GM13976 (cell line): Measurements from ENCODE around the gene FBLN5.

Experiments used
- DNase-seq: peaks from one replicate; pipeline ENCODE4 v3.0.0; 2012; ENCODE audit warnings: low spot score
- in situ Hi-C: fragments of 300-500 bp; cut with MboI; formaldehyde crosslinking; loops from one replicate; pipeline ENCODE4 v1.12.0; 2022; ENCODE audit warnings: low sequenced_read_pairs, mixed read lengths, inconsistent platforms; ENCODE audit not compliant: unreplicated experiment
- TF ChIP-seq, protein P1 (sequence below): IDR thresholded peaks from 2 replicates; pipeline ENCODE4 v1.5.1; 2012; ENCODE audit warnings: borderline replicate concordance, mild to moderate bottlenecking; ENCODE audit not compliant: insufficient read depth; ENCODE audit errors: extremely low read depth, missing control alignments, control extremely low read depth

The FBLN5 gene

DNA sequence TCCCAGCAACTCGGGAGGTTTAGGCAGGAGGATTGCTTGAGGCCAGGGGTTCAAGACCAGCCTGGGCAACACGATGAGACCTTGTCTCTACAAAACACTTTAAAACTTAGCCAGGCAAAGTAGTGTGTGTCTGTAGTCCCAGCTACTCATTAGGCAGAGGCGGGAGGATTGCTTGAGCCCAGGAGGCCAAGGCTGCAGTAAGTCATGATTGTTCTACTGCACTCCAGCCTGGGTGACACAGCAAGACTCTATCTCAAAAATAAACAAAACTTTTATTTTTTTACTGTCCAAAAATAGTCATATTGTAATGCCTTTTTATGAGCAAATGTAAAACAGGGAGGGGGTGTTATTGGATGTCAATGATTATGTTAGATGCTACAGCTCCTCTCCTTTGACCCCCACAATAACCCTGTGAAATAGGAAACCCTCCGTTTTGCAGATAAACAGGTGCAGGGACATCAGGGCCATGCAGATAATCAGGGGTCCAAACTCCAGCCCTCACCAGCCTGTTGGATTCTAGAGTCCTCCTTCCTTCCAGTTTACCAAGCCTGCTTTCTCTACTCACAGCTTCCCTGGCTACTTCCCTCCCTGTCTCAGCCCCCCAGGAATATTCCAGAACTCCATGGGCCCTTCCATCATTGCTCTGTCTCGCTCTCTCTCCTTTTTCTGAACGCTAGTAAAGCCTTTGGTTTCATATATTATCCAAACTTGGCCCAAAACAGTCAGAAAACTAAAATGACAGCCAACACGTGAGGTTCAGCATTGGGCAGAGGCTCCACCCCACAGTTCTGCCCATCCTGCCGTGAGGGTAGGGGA, 5.9 kb upstream of the FBLN5 start:
- TF ChIP-seq, protein P1, sequence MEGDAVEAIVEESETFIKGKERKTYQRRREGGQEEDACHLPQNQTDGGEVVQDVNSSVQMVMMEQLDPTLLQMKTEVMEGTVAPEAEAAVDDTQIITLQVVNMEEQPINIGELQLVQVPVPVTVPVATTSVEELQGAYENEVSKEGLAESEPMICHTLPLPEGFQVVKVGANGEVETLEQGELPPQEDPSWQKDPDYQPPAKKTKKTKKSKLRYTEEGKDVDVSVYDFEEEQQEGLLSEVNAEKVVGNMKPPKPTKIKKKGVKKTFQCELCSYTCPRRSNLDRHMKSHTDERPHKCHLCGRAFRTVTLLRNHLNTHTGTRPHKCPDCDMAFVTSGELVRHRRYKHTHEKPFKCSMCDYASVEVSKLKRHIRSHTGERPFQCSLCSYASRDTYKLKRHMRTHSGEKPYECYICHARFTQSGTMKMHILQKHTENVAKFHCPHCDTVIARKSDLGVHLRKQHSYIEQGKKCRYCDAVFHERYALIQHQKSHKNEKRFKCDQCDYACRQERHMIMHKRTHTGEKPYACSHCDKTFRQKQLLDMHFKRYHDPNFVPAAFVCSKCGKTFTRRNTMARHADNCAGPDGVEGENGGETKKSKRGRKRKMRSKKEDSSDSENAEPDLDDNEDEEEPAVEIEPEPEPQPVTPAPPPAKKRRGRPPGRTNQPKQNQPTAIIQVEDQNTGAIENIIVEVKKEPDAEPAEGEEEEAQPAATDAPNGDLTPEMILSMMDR: no peak
- no peak for DNase-seq
- in situ Hi-C loops: no loop called here

DNA sequence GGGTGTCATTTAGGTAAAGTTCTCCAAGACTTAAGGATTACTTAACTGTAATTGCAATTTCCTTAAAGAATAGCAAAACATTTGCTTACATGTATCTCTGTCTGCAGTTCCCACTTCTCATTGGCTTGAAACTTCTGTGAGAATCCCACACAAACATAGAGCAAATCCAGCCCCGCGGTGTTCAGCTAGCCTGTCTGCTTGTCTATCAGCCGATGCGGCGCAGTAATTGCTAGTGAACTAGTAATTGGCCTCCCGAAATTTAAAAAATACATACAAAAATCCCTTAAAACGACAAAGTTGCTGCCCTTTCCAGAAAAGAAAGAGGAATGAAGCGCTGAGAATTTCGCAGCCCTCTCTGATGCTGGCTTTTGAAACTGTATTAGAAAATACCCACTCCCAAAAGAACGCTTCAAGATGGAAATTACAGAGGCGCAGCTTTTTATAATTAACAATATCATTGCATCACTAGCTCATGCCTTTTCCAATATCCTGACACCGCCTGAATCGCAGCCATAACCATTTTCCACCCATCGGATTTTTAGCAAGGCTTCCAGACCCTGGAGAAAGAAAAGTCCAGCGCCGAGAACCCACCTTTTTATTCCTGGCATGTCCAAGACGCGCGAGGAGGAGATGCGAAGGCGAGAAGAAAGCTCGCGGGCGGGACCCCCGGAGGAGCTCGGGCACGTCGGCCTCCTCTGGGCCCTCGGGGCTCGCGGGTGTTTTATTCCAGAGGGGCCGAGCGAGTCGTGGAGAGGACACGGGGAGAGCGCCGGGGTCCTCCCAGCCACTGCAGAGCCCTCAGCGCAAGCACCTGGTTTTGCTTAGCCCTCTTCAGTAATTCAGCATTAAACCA, 646 bp downstream of the FBLN5 start:
- in situ Hi-C loops: no loop called here
- TF ChIP-seq, protein P1: no peak
- peak; percentile 32 for DNase-seq

DNA sequence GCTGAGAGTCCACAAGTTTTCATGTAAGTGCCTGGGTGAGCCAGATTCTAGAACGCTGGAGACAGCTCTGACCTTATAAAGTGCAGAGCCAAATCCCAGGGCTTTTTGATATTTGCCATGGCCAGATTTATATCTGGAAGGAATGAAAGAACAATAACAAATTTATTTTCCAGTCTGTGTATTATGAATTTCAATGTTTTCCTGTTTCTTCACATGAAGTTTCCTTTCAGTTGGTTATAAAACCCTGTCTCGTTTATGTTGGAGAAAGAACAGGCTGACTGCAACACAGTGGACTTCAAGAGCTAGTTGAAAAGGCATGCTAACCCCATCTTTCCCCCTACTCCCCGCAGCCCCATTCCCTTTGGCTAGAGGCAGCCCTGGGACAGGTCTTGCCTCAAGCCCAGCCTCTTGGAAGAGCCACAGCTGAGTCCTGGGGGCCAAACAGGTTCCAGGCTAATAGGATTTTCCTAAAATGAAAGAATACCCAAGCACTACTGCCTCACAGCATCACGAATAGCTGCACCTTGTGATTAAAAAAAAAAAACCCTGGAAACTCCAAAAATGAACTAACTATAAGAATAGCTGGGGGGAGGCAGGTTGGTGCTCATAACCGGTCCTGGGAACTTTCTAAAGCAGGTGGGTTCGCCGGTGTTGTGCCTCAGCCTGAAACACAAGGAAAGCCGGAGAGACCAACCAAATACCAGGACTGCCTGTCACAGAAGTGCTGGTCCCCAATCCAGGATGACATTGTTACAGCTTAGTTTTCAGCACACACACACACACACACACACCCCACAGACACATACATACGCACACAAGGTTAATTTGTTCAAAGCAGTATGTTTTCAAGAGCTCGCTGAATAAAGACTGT, 1.5 kb downstream of the FBLN5 start:
- in situ Hi-C loops: no loop called here
- DNase-seq: no peak
- TF ChIP-seq, protein P1: no peak

DNA sequence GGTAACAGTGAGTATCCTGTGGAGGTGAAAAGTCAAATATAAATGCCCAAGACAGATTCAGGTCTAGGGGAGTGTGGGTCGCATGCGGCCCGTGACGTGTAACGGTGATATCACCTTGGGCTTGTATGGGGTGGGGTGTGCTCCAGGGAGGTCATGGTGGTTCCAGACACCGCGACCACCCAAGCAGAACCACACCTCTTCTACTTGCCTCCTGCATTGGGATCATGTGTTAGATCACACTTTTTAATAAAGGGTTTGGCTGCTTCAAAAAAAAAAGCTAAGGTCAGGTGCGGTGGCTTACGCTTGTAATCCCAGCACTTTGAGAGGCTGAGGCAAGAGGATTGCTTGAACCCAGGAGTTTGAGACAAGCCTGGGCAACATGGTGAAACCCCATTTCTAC, 4.5 kb downstream of the FBLN5 start:
- TF ChIP-seq, protein P1: no peak
- in situ Hi-C loops: no loop called here
- DNase-seq: no peak

DNA sequence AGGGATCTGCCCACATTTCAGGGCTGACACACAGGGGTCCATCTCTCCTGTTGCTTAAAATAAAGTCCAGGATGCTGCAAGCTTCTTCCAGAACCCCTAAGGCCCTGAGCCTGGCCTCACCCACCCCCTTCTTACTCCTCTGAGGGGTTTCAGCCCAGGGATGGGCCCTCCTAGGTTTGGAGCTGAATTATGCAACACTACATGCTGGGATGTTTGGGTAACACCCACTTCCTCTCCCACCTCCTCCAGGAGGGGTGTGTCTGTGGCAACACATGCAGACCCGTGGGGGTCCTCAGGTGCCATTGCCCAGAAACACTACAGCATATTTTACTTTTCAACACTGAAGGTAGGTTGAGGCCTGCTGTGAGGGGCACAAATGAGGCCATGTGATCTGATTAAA, 5.4 kb downstream of the FBLN5 start:
- in situ Hi-C loops: no loop called here
- TF ChIP-seq, protein P1: no peak
- DNase-seq: no peak

DNA sequence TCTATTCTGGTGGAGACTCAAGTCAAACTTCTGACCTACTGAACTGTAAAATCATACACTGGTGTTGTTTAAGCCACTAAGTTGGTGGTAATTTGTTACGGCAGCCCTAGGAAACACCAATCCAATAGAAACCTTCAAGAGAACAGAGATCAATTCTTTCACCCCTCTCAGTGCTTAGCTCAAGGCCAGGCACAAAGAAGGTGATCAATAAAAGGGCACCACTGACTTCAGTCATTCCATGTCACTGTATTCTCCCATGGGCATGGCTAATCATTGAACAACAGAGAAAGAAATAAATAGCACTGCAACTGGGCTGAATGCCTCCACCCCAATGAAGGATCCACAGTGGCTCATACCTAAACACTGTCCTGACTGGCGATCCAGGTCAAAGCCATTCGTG, 7.3 kb downstream of the FBLN5 start:
- in situ Hi-C loops: no loop called here
- TF ChIP-seq, protein P1: no peak
- no peak for DNase-seq
